B cell (primary cell): ENCODE data around the gene FBXL16.
"Not testable (repeated sequence)": the region's sequence is repeated elsewhere in the genome, so short reads cannot be mapped to it uniquely, and the experiment has no call there.

Experiments used
- EZH2 ChIP-seq: IDR thresholded peaks from 2 replicates; pipeline ENCODE4 v1.6.1; 2012; ENCODE audit warnings: borderline replicate concordance, low read depth, mild to moderate bottlenecking, moderate library complexity, low read length; ENCODE audit not compliant: insufficient read depth, poor library complexity, severe bottlenecking
- TF ChIP-seq, protein P1 (sequence below): fragments of 200-600 bp; IDR thresholded peaks from one replicate; pipeline ENCODE4 v1.8.0; 2022; ENCODE audit warnings: antibody characterized with exemption, mild to moderate bottlenecking

GRCh38 chr16:691242-691641 is 14.4 kb downstream of the FBXL16 start:
- TF ChIP-seq, protein P1, sequence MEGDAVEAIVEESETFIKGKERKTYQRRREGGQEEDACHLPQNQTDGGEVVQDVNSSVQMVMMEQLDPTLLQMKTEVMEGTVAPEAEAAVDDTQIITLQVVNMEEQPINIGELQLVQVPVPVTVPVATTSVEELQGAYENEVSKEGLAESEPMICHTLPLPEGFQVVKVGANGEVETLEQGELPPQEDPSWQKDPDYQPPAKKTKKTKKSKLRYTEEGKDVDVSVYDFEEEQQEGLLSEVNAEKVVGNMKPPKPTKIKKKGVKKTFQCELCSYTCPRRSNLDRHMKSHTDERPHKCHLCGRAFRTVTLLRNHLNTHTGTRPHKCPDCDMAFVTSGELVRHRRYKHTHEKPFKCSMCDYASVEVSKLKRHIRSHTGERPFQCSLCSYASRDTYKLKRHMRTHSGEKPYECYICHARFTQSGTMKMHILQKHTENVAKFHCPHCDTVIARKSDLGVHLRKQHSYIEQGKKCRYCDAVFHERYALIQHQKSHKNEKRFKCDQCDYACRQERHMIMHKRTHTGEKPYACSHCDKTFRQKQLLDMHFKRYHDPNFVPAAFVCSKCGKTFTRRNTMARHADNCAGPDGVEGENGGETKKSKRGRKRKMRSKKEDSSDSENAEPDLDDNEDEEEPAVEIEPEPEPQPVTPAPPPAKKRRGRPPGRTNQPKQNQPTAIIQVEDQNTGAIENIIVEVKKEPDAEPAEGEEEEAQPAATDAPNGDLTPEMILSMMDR, result not testable (repeated sequence)
- TF ChIP-seq EZH2, result not testable (repeated sequence)
